HG03457 (cell line): Measurements from ENCODE around the gene AFG1L.

Source experiments
- ATAC-seq: cut with Tn5 transposase; IDR thresholded peaks from one replicate; pipeline ENCODE4 v1.9.1; 2021; ENCODE audit warnings: moderate number of reproducible peaks; ENCODE audit not compliant: unreplicated experiment

AFG1L gene

DNA sequence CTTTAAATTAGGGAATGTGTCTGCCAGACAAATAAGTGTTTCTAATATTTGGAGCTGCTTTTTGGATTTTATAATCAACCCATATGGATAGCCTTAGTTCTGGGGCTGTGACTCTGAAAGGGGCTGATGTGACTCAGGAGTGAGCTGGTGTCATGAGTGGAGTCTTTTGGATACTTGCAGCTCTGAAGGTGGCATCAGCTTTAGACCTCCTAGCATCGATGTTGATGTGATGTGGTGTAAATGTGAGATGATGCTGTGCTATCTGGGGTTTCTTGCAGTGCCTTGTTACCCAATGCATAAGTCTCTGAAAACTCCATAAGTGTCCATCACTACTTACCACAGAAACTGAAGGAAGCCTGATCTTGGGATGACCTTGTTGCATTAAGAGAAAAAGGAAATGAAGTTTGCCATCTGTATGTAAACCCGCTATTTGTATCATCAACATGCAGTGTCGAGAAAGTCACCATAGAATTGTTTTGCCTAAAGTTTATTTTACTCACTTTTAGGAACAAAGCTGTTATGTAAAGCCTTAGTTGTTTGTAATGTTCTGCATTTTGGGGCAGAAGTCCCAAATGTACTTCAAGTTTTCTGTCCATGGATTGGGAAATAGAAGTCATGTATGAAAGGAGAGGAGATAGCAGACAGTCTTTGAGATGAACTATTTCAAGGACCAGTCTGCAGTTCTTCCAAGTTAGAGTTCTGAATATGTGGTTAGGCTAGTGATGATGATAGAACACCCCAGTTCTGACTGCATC, 273.9 kb downstream of the AFG1L start:
- no peak for ATAC-seq

DNA sequence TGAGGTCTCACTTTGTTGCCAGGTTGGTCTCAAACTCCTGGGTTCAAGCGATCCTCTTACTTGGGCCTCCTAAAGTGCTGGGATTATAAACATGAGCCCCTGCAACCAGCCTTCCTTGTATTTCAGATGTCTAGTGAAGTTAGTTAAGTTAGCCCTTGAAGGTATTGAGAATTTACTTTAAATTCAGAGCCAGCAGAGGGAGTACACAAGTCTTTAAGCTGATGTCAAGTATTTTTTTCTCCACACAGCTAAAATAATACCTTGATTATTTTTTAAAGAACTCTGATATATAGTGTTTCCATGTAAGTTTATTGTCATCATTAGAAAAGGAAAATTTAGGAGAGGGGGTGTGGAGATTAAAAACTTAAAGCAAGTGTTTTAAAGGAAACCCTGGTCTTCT, 275.7 kb downstream of the AFG1L start:
- no peak for ATAC-seq

DNA sequence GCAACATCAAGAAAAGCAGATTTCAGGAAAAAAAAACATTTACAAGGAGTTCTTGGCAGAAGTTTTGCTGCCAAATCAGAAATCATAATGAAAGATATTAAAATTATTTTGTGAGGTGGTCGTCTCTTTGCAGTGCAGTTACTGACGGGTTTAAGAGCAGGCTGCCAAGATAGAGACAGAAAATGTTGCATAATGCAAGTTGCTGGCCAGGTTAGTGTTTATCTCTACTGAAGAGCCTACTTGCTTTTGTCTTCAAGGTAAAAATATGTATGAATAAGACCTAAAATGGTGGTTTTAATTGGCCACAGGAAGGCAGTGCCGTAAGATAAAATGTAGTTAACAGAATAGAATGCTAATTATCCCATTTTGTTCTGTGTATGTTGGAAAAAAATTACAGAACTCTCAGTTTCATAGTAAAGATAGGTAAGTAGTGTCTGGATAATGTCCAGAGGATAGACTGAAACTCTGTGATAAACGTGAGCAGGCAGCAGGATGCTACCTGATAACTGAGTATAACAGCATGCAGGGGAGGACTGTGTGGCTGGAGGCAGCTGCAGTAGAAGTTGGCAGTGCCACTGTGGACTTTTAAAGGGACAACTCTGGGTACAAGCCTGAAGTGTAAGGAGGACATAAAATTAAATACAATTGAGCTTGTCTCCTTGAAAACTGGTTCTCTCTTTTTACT, 279.7 kb downstream of the AFG1L start:
- ATAC-seq: no peak
